ENCODE results near the gene PEDS1.

GRCh38 chr20:50115041-50115512 lies 38.4 kb downstream of the PEDS1 start:
- TF ChIP-seq CTCF (IDR thresholded peaks at IDR 0.05) = no peak
- TF ChIP-seq POLR2A (IDR thresholded peaks at IDR 0.05) = no peak

All from ovary (tissue), 3 donors.